ENCODE measurements around the gene OR4D11.
"Not testable (repeated sequence)": the region's sequence is repeated elsewhere in the genome, so short reads cannot be mapped to it uniquely, and the experiment has no call there.

Gene OR4D11

DNA sequence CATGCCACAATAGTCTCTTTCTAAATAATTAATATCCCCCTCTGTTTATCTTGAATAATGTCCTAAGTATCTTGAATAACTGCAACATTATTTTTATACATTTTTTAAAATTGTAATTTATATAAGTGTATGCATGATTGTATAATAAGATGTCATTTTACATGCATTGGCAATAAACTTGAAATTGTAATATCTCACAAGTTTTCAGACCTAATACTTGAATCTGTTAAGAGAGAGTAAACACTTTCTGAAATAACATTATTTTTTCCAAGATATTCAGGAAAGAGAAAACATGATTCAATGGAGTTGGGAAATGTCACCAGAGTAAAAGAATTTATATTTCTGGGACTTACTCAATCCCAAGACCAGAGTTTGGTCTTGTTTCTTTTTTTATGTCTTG, at the start of gene OR4D11:
Gene OR4D11, plus strand, starts transcription at position 301 of the 400 bp plus-strand sequence. Its CDS starts 0 bp downstream, at position 301.
- no peak for DNase-seq

DNA sequence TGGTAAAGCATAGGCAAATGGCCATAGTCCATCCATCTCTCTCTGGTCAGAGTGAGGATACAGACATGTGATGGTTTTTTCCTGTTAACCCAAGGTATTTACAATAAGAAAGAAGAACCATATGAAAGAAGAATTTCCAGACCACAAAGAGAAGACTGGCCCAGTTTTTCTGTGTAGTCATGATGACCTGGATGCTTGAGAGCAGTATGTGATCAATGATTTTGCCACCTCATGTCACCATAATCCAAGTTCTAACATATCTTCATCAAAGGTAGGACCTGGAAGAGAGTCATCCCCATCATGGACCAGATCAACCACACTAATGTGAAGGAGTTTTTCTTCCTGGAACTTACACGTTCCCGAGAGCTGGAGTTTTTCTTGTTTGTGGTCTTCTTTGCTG, 46.7 kb upstream of the OR4D11 start, which contains the start of gene OR4D6:
Gene OR4D6, plus strand, starts transcription at position 301 of the 400 bp plus-strand sequence. Its CDS starts 0 bp downstream, at position 301.
- DNase-seq, result no peak

DNA sequence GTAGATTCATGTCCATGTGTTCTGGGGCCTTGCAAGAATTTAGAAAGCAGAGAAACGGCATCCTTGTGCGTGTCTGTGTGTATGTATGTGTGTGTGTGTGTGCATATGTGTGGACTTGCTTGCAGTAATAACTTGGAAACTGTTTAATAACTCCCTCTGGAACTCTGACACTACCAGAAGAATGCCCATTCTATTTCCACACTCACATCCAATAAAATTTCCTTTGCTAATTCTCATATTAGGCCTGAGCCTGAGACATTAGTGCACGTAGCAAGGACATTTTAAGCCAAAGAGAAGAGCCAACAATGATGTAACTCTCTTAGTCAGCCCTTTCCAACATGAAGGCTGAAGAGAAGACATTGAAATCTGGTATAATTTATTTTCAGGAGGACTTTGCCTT, 43.5 kb upstream of the OR4D11 start:
- DNase-seq, result no peak

DNA sequence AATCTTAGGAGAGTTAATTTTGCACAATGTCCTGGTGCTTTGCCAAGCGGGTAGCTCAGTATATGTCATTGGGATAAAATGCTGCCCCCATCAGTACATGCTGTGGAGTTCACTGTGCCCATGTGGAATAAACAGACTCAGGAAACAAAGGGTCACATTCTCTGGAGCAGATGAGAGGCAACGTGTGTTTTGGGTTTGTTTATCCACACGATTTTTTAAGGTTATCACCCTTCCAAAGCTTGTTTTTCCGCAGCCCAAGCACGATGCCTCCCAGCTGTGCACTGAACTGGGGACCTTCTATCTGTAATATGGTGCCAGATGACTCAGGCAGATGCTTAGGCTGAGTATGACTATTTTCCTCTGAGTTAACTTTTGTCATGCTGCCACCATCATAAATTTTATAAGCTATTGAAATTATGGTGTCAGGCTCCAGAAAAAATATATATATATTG, 40.2 kb upstream of the OR4D11 start:
- no peak for DNase-seq

DNA sequence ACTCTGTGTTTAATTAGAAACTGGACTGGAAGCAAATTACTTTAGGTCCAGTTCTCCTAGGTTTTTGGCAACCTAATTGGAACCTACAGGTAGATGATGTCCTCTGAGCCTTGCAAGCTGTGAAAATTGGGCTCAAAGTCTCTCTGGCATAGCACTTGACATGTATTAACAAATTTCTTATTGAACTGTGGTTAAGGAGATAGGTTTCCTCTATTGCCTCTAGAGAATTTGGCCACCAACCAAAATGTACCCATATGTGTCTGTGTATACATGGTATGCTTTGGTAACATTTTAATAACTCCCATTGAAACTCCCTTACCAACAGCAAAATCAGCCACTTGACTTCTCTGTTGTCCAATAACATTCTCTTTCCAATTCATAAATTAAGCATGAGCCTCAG, 30.4 kb upstream of the OR4D11 start, which contains the start of gene OR4D10:
Gene OR4D10, plus strand, starts transcription at position 301 of the 400 bp plus-strand sequence. CDS start 4,115 bp downstream, outside the sequence.
- DNase-seq, result no peak

DNA sequence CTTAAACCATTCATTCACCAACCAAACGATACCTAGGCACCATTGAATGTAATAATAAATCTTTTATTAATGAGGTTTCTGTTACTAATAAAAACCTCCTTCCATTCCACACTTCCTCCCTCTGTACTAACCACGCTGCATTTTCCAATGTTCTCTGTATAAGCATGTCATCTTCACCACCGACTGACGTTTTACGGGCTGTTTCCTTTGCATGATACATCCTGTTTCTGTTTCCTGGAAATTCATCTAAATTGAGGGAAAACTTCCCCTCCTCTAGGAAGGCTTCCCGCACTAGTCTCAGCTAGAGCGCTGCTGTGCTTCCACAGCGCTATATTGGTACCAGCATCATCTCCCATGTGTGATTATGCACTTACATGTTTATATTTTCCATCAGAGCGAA, 28.2 kb upstream of the OR4D11 start:
- DNase-seq, result no peak

DNA sequence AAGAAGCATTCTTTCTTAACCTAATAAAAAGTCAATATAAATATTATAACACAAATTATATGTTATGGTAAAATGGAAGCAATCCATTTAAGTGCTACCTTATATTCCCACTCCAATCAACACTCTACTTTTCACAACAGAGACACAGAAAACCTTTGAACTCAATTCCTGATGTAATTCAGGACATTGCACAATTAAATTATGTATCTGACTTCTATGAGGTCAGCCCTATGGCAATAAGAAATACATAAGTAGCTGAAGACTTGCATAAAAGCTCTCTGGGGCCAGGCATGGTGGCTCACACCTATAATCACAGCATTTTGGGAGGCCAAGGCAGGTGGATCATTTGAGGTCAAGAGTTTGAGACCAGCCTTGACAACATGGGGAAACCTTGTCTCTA, 23.5 kb upstream of the OR4D11 start:
- DNase-seq, result no peak

DNA sequence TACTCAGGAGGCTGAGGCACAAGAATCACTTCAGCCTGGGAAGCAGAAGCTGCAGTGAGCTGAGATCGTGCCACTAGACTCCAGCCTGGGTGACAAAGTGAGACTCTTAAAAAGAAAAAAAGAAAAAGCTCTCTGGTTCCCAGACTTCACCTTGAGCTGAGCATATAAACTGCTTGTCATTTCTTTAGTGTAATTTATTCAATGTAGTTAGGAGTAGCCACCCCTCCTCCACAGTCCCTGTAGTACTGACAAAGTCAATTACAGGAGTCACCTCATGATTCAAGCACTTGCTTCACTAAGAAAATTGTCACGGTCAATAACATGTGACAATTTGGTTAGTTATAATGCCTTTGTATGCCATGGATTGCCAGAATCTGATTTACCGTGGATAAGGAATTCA, 23.0 kb upstream of the OR4D11 start:
- no peak for DNase-seq

DNA sequence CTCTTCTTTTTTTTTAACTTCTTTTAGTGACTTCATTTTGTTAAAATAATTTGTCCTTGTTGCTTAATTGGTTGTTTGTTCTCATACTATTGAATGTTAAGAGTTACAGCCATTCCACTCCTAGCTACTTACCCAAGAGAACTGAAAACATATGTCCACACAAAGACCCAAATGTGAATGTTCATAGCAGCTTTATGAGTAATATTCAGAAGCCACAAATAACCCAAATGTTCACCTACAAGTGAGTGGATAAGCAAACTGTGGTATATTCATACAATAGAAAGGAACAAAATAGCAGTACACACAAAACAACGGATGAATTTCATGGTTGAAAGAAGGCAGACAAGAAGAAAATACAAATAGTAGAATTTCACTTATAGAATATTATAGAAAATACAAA, 1.4 kb upstream of the OR4D11 start:
- no peak for DNase-seq

DNA sequence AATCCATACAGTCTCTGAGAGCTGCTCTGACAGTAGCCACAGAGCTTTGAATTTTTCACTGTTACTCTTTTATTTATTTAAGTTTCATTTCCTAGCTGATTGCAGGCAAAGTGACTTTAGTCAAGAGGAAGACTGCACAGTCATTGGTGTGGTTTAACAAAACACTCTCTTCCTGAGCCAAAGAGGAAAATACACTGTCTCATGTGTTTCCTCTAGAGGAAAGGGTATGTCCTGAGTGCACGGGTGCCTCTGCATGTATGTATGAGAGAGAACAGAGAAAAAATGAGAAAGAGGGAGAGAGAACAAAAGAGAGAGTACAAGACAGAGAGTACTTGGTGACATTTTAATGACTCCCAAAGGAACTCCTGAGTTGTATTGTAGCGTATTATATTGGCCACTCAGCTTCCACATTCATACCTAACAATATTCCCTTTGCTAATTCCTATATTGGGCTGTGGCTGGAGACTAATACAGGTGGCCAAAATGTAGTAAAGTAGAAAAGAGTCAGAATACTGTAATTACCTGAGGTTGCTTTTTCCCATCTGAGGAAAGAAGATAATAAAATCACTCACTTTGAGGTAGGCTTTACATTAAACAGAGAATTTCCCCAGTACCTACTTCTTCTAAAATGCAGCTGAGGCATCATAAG, 7.7 kb downstream of the OR4D11 start, which contains the start of gene OR4D9:
Gene OR4D9, plus strand, starts transcription at position 599 of the 649 bp plus-strand sequence. CDS start 3,374 bp downstream, outside the sequence.
- DNase-seq, result no peak

DNA sequence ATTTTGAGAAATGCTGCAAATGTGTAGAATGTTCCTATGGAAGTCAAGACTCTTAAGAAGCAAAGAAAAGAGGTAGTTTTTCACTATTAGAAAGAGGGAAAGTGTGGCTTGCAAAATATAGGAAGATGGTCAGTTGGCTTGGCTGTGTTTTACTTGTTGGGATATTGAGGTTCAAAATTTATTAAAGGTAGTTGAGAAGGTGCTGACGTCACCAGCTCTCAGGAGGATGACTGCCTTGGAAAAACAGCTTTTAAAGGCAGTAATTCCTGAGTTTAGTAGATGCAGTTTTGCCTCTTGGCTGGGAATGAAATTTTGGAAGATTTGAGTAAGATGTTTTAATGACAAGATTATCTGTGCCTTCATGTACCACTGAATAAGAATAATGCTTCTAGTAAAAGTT, 8.3 kb downstream of the OR4D11 start:
- DNase-seq, result no peak

DNA sequence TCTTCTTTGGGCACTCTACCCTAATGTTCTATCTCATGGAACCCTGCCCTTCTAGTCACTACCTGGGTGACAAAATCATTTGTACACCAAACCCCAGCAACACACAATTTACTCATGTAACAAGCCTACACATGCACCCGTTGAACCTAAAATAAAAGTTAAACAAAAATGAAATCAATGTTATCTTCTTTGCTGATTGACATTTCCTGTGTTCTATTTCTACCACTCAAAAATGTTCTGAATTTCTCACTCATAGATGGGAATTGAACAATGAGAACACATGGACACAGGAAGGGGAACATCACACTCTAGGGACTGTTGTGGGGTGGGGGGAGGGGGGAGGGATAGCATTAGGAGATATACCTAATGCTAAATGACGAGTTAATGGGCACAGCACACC, 16.8 kb downstream of the OR4D11 start:
- not testable (repeated sequence) for DNase-seq

DNA sequence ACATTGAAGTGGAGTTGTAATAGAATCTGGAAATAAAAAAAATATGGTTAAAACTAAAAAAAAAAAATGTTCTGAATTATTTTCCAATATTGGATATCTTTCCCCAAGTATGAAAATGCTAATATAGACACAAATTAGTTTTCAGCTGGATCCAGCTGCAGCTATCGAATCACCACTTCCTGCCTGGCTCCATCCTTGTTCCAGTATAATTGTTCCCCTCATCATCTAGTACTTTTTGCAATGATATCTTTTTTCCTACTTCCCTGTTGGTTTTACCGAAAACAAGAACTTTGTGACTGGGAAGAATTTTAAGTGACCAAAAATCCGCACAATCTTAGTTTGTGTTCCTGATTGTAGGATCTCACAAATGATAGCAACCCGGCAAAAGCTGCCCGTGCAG, 17.4 kb downstream of the OR4D11 start:
- DNase-seq, result no peak

DNA sequence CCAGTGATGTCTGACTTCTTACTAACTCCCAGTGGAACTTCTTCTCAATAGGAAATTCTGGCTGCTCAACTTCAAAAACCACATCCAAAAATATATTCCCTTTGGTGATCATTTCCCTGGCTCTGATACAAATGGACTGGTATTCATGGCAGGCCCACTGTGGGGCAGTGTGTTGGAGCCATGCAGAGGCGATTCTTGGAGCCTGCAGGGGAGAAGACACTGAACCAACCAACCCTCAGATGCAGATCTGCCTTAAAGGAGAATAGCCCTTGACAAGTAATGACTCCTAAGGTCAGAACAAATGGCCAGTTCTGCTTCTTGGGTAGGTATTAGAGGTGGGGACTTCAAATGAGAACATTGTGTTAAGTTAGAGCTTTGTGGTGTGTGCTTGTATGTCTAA, 20.2 kb downstream of the OR4D11 start:
- DNase-seq, result no peak

DNA sequence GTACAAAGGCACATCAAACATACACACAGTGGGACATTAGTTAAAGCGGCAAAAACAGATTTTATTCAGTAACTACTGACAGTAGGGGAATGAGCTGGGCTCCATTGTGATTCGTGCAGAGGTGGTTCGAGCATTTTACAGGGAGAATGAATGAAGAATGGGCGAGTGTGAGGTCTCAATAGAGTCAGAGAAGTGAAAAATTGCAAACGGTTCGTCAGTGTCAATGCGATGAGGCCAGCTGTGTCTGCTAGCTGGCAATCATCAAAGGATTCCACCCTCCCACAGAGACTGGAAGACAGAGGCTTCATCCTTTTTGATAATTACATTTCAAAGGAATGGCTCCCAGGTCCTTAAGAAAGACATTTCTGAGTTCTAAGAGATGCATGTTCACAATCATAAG, 25.3 kb downstream of the OR4D11 start:
- no peak for DNase-seq

DNA sequence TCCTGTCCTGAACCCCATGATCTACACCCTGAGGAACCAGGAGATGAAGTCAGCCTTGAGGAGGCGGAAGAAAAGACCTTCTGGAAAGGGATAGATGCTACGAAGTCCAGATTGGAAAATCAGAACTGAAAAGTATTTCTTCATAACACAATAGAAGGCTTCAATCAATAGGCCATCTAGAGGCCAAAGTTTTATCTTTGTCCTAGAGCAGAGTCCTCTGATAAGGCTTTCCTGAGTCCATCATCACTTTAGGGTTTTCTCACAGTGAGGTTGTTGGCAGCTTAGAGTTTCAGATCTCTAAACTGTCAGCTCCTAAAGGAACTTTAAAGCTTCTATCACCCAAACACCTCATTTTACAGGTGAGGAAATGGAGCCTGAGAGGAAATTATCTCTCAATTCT, 29.2 kb downstream of the OR4D11 start:
- no peak for DNase-seq

DNA sequence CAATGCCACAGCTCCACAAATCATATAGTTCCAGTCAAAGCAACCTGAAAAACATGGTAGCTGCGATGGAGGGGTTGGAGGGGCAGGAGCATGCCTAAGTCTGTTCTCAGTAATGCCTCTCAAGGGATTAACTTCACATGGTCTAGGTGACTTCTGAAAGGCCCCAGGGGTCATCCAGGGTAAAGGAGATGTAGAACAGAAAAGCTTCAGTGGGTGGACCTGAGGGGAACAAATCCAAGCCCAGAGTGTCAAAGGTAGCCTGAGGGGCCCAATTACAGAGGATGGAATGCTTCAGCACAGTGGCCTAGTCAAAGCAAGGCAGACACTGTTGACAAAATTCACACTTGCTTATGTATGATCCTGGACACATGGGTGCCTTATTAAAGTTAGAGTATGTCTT, 31.3 kb downstream of the OR4D11 start:
- no peak for DNase-seq

DNA sequence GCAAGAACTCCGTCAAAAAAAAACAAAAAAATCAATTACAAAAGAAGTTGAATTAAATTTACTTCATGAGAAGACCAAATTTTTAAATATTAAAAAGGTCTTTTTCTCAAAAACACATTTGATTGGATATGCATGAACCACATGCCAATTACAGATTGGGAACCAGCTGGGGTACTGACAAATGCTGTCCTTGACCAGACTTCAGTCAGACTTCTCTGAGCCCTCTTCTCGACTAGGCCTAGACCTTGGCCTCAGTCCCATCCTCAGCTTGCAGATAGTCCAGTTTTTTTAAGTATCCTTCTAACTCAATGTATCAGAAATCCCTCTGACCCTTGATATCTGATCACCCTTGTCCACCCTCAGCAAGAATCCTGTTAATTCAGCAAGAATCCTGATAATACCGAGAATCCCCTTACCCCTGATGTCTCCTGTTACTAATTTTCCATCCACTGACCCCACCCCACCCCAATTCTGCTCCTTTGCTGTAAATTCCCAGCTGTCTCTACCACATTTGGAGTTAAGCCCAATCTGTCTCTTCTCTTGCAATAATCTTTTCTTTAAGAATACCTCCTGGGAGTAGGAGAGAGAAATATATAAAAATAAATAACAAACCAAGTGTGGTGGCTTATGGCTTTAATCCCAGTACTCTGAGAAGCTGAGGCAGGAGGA, 38.9 kb downstream of the OR4D11 start:
- no peak for DNase-seq

DNA sequence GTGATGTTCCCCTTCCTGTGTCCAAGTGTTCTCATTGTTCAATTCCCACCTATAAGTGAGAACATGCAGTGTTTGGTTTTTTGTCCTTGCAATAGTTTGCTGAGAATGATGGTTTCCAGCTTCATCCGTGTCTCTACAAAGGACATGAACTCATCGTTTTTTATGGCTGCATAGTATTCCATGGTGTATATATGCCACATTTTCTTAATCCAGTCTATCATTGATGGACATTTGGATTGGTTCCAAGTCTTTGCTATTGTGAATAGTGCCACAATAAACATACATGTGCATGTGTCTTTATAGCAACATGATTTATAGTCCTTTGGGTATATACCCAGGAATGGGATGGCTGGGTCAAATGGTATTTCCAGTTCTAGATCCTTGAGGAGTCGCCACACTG, 40.3 kb downstream of the OR4D11 start:
- DNase-seq, result not testable (repeated sequence)

DNA sequence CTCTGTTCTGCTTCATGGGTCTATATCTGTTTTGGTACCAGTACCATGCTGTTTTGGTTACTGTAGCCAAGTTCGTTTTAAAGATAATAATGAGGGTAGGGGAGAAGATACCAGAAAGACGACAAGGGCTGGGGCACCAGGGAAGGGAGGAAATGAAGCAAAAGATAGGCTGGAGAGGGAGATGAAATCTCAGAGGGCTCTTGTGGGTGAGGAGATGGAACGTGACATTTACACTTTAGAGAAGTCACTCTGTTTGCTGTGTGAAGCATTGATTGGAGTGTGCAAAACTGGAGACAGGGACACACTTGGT, 41.4 kb downstream of the OR4D11 start:
- no peak for DNase-seq

DNA sequence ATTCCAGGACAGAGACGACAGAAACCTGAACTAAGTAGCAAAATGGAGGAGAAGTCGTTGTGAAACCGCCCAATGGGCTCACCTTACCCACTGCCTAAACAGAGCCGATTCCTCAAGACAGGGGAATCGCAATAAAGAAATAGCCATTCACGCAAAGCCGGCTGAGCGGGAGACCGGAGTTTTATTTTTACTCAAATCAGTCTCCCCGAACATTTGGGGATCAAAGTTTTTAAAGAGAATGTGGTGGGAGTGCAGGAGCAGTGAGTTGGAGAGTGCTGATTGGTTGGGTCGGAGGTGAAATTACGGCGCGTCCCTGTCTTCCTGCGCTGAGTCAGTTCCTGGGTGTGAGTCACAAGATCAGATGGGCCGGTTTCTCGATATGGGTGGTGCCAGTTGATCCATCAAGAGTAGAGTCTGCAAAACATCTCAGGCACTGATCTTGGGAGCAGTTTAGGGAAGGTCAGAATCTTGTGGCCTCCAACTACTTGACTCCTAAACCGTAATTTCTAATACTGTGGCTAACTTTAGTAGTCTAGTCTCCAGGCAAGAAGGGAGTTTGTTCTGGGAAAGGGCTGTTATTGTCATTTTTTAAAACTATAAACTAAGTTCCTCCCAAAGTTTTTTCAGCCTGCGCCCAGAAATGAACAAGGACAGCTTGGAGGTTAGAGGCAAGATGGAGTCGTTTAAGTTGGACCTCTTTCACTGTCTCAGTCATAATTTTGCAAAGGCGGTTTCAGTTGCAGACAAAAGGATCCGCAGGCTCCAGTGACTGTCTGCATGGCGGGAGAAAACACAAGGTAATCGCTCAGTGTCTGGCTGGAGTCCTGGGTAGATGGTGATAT, 42.0 kb downstream of the OR4D11 start:
- DNase-seq, result no peak

DNA sequence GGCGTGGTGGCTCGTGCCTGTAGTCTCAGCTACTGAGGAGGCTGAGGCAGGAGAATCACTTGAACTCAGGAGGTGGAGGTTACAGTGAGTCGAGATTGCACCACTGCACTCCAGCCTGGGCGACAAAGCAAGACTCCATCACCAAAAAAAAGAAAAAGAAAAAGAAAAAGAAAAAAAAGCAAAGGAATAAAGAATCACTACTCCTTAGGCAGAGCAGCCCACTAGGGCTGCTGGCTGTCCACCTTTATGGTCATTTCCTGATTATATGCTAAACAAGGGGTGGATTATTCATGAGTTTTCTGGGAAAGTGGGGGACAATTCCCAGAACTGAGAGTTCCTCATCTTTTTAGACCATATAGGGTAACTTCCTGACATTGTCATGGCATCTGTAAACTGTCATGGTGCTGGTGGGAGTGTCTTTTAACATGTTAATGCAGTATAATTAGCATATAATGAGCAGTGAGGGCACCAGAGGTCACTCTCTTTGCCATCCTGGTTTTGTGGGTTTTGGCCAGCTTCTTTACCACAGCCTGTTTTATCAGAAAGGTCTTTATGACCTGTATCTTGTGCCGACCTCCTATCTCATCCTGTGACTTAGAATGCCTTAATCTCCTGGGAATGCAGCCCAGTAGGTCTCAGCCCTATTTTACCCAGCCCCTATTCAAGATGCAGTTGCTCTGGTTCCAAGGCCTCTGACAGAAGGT, 44.4 kb downstream of the OR4D11 start:
- not testable (repeated sequence) for DNase-seq

DNA sequence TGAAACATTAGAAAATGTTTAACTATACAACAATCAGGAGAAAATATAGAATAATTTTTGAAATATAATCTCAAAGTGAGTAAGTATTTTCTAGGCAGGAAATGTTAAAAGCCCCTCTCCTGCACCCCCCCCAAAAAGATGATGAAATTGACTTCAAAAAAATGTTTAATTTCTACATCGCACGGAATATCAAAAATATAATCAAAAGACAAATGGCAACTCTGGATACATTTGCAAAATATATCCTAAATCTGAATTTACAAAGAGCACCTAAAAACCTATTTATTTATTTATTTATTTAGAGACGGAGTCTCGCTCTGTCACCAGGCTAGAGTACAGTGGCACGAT, 44.9 kb downstream of the OR4D11 start:
- no peak for DNase-seq
